Measurements from ENCODE around the gene RORC.
"Not testable (repeated sequence)": the region's sequence is repeated elsewhere in the genome, so short reads cannot be mapped to it uniquely, and the experiment has no call there.

Gene RORC

GRCh38 chr1:151805066-151805820, 26.4 kb downstream of the RORC start, which contains the start of gene LINGO4:
Gene LINGO4 (minus strand): TSS chr1:151805419. CDS start chr1:151802704, 2,715 bp downstream.
- no peak for DNase-seq (ENCODE audit: low read depth)

- no peak for DNase-seq (ENCODE audit: low read depth)
These were observed 27.7 kb downstream of the RORC start for GRCh38 chr1:151803915-151804314.

- DNase-seq (ENCODE audit: low read depth) = no peak
These were observed 28.4 kb downstream of the RORC start for GRCh38 chr1:151803164-151803563.

- DNase-seq (ENCODE audit: low read depth) = no peak
These were observed 29.2 kb downstream of the RORC start for GRCh38 chr1:151802372-151802771.

DNA sequence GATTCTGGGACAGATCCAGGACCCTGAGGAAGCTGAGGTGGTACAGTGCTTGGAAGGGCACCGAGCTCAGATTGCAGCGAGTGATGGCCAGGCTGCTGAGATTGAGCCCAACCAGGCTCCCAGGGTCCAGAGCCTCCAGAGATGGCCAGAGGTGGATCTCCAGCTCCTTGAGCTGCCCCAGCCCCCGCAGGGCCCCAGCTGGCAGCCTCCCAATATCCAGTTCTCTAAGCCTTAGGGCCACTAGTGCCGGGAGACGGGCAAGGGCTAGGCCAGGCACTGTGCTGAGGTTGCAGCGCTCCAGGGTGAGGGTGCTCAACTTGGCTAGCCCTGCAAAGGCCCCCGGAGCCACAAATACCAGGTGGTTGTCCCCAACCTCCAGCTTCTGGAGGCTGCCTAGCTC, 29.8 kb downstream of the RORC start:
- DNase-seq (ENCODE audit: low read depth) = no peak

DNA sequence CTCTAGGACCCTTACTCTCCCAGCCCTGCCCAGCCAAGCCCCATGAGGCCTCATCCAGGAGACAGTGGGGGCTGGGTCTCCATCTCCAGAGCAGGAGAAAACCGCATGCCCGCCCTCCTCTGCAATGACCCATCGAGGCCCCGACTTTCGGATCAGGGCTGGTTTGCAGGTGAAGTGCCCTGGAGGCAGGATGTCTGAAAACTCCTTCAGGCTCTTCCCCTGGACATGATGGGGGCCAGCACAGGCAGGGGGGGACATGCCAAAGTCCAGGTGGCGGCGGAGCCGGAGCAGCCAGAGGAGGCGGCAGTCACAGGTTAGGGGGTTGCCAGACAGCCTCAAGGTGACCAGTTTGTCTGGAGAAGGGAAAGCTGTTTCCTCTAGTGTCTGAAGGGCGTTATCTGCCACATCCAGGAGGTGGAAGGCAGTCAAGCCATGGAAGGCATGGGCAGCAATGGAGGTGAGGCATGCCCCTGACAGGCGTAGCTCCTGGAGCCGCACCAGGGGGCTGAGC, 30.2 kb downstream of the RORC start:
- DNase-seq (ENCODE audit: low read depth) = no peak

- DNase-seq (ENCODE audit: low read depth) = no peak
These were observed 30.8 kb downstream of the RORC start for GRCh38 chr1:151800830-151801229.

GRCh38 chr1:151799179-151800022, 32.2 kb downstream of the RORC start:
- no peak for DNase-seq (ENCODE audit: low read depth)

- DNase-seq (ENCODE audit: low read depth) = no peak
These were observed 33.0 kb downstream of the RORC start for GRCh38 chr1:151798571-151798970.

GRCh38 chr1:151790940-151791651, 40.5 kb downstream of the RORC start:
- peak; percentile 38 for DNase-seq (ENCODE audit: low read depth)

DNA sequence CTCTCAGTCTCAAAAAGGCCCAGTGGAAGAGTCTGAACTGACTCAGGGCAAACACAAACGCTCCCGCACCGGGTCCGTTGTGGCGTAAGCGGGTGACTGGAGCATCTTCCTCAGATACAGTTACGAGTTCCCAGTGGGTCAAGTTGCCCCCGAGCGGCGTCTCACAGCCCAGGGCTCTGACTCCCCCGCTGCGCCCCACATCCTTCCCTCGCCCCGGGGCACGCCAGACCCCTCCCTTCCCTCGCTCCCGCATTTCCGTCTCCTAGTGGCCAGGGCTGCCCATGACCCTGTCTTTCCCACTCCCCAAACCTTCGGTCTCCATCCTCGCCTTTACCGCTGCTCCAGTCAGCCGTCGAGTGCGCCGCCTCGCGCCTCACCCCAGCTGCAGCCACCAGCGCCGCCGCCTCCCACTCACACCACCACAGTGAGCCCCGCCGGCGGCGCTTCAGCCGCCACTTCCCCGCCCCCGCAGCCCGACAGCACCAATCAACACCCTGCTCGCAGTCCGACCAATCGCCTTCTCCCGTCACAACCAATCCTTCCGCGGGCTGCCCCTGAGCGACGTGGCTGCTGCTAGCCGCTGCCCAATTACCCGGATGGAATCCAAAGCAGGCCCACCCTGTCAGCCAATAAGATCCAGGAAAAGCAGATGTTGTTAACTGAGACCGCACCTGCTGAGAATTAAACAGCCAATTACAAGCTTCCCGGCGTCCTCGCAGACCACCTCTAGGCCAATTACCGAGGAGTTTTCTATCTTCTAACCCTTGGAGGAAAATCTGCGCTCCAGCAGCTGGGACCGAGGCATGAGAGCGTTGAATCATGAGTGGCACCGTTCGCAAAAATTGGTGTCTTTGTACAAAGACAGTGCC, 41.3 kb downstream of the RORC start, which contains the start of gene TDRKH:
TDRKH (minus strand) TSS at position 430 of the 869 bp plus-strand sequence. CDS start 7,478 bp downstream, outside the sequence.
- peak; percentile 96 for DNase-seq (ENCODE audit: low read depth)

- no peak for DNase-seq (ENCODE audit: low read depth)
These were observed 43.9 kb downstream of the RORC start for GRCh38 chr1:151787689-151788088.

- no peak for DNase-seq (ENCODE audit: low read depth)
These were observed 47.8 kb downstream of the RORC start for GRCh38 chr1:151783796-151784195.

GRCh38 chr1:151782741-151783140, 48.9 kb downstream of the RORC start:
- no peak for DNase-seq (ENCODE audit: low read depth)

- not testable (repeated sequence) for DNase-seq (ENCODE audit: low read depth)
These were observed 49.6 kb downstream of the RORC start for GRCh38 chr1:151782026-151782425.

- DNase-seq (ENCODE audit: low read depth) = not testable (repeated sequence)
These were observed 50.9 kb downstream of the RORC start for GRCh38 chr1:151780736-151781135.

DNA sequence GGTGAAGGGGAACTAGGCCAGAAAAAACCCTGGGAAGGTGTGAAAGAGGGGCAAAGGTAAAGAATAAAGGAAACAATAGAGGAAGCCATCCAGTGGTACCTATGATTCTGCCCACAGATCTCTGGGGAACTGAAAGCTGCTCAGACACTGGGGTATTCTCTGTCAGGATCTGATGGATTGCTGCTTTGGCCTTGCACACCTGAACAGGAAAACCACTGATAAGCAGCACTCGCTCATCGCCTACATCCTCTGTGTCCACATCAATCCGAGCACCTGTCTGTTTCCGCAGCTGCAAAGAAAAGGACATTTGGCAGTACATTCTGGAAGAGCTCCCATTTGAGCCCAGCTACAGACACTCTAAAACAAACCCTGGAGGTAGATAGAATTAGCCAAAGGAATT, 51.8 kb downstream of the RORC start:
- no peak for DNase-seq (ENCODE audit: low read depth)

GRCh38 chr1:151777317-151777716, 54.3 kb downstream of the RORC start:
- DNase-seq (ENCODE audit: low read depth) = no peak

GRCh38 chr1:151776665-151777062, 54.9 kb downstream of the RORC start:
- no peak for DNase-seq (ENCODE audit: low read depth)

DNA sequence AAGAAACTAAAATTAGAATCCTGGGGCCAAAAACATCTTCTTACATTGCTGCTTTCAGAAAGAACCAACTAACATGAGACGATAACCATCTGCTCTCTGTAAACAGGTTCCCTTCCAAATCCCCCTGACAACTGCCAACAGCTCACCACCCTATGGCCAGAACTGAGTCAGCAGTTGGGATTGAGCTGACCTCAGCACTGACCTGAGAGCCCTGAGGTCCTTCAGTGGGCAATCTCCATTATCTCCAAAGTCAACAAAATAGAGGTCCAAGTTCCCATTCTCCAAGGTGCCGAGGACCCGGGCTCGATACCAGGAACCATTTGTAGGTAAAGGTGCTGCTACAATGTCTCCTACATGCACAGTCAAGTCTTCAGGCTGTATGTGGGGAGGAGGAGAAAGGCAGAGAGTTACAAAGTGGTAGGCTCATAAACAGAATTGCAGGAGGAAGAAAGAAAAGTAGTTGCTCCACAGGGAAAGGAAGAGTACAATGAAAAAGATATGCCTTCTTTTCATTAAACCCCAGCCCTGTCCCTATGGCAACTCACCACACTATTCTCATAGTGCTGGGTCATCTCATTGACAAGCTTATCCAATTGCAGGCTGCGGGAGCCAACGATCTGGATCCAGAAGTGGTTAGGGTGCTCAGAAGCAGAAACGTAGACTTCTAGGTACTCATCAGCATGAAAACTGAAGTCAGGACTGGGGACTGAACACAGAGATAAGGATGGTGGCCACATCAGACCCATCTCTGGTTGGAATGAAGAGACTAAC, 55.5 kb downstream of the RORC start:
- no peak for DNase-seq (ENCODE audit: low read depth)

Measured in CMK (cell line).